Stimulated activated CD8-positive, alpha-beta memory T cell treated with anti-CD3 and anti-CD28 coated beads, Interleukin-7, amount 100 ng/mL, for 48 hours (primary cell): Measurements from ENCODE around the gene FSTL3.
"Not testable (repeated sequence)": the region's sequence is repeated elsewhere in the genome, so short reads cannot be mapped to it uniquely, and the experiment has no call there.

Experiments used
- DNase-seq, 2 donors: peaks; one replicate each; pipeline ENCODE4 v3.0.0-alpha.2; 2020; ENCODE audit warnings: low read depth in 1 of 2; ENCODE audit errors: extremely low read depth in 1 of 2

The FSTL3 gene

GRCh38 chr19:676339-677105, at the start of gene FSTL3:
TSS of gene FSTL3 (plus strand) at chr19:676392. CDS start at chr19:676424, 32 bp downstream.
- DNase-seq = no peak

- DNase-seq = not testable (repeated sequence)
These were observed 49.6 kb upstream of the FSTL3 start for GRCh38 chr19:626566-626965.

GRCh38 chr19:628168-628567, 48.0 kb upstream of the FSTL3 start:
- no peak for DNase-seq

DNA sequence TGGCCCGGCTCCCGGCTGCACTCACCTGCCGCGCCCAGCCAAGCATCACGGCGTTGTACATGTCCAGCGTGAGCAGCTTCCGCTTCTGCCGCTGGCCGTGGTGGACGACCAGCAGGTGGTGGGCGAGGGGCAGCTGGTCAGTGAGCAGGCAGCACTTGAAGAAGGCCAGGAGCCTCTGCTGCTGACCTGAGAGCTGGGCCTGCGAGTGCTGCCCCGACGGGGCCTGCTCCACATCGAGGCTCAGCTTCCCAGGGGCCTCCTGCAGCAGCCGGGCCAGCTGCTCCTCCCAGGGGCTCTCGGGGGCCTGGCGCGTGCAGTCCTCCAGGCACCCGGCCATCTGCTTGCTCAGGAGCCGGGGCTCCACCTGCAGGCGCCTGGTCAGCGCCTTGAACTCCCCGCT, 46.7 kb upstream of the FSTL3 start:
- not testable (repeated sequence) for DNase-seq

GRCh38 chr19:629961-630714, 46.1 kb upstream of the FSTL3 start:
- DNase-seq = no peak

GRCh38 chr19:632579-633067, 43.6 kb upstream of the FSTL3 start:
- peak; percentile 34 to 51 for DNase-seq

GRCh38 chr19:633068-633785, 43.0 kb upstream of the FSTL3 start, which contains the start of gene POLRMT:
TSS of gene POLRMT (minus strand) at chr19:633537. CDS start at chr19:633512, 25 bp downstream.
- DNase-seq = peak; percentile 91 to 95

DNA sequence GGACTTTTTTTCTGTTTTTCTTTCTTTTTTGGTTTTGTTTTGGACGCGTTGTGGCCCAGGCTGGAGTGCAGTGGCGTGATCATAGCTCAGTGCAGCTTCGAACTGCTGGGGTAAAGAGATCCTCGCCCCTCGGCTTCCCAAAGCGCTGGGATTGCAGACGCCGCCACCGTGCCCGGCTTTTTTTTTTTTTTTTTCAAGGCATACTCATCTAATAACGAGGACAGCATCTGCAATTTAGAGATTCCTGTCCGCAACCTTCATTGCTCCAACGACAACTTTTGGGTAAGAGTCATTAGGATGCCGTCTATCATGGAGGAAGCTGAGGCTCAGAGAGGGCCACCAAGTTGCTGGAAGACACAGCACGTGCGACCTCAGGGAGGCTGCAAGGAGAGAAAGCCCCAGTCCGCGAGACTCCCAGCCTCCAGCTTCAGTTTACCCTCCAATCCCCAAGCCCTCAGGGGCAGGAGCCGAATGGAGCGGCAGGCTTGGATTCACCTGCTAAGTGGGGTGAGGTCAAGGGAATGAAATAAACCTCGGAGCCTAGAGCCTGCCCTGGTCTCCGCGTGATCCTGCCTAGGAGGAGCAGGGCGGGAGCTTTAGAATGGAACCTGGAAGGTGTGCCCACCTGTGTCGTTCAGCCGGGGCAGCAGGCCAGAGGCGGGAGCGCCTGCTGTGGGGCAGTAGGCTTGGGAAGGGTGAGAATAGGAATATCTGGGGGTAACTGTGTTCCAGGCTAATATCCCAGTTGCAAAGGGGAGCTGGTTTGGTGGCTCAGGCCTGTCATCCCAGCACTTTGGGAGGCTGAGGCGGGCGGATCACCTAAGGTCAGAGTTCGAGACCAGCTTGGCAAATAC, 42.2 kb upstream of the FSTL3 start:
- DNase-seq = no peak

GRCh38 chr19:634975-635652, 41.1 kb upstream of the FSTL3 start:
- DNase-seq = no peak

DNA sequence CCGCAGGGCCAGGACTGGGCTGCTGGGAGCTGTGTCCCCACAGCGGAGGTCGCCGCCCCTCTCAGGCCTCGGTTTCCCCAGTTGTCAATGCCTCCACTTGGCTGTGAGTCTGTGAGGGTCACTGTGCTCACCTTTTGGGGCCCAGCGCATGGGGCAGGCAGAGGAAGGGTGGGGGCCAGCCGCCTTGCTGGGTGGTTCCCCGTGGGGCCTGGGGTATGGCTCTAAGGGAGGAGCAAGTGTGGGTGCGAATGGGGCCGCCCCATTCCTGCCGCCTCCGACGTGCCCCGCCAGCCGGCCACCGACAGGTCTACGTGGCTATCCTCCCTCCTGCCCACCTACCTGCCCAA, 37.3 kb upstream of the FSTL3 start:
- no peak for DNase-seq

GRCh38 chr19:639253-640160, 36.7 kb upstream of the FSTL3 start, which contains the start of gene FGF22:
TSS of gene FGF22 (plus strand) at chr19:639879. CDS start at chr19:639926, 47 bp downstream.
- DNase-seq = peak; percentile 86 to 91

DNA sequence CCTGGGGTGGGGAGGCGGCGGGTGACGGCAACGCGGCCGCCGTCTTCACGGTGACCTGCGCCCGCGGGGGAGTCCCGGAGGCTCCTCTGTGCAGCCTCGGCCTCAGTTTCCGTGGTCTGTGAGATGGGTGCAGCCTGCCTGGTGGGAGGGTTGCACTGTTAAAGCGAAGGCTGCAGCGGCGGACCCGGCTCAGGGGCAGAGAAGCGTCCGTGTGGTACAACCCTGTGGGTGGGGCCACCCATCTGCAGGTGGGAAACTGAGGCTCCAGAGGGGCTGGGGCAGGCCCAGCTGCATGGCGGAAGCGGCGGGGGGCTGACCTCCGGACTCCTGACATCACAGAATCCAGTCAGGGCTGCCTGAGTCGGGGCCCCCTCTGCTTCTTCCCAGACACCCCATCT, 36.0 kb upstream of the FSTL3 start:
- no peak for DNase-seq

DNA sequence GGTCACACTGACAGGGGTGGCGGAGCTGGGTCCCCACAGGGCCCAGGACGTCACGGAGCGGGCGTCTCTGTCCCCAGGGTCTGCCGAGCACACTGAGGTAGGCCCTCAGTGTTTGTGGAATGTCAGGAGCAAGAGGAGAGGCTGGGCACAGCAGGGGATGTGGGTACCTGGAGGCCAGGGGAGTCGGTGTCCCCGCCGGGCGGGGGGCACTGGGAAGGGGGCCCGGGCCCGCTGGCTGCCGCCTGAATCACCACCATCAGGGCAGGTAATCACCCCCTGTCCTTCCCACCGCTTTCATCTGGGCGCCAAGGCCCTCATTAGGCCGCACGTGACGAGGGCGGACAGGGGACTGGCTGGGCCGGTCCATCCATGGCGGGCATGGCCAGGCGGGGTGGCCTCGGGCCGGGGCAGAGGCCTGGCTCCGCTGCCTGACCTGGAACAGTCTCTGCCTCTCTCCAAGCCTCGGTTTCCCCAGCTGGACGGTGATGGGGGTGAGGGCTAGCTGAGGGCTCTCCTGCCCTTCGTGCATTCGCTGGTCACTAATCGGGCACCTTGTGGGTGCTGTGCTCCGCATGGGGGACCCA, 35.5 kb upstream of the FSTL3 start:
- no peak for DNase-seq

DNA sequence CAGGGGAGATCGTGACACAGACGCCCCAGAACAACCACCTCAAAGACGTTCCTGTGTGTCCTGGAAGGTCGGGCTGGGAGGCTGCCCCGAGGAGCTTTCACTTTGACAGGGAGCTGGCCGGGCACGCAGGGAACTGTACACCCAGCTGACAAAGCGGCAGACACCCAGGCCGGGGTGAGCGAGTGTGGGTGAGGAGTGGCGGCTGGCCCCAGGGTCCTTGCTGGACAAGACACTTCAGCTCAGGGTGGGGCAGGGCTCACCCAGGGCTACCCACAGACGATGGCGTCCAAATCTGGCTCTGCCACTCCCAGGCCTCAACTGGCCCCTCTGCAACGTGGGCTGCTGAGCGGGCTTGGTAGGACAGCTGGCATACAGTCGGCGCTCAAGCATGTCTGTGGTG, 34.5 kb upstream of the FSTL3 start:
- DNase-seq = no peak

- DNase-seq = no peak
These were observed 33.1 kb upstream of the FSTL3 start for GRCh38 chr19:642767-643727.

DNA sequence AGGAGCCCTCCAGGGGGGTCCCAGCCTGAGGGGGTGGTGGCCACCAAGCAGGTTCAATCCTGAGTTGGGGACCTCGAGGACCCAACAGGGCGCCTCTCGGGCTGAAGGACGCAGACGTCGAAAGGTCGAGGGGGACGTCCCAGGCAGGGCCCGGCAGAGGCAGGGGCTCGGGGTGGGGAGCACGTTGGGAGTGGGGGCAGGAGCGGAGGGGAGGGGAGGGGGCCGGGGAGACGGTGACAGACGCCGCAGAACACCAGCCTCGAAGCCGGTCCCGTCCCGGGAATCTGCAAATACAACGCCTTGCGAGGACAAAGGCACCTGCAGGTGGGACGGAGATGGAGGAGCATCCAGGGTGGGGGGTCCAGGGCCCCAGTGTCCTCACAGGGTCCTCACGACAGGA, 32.5 kb upstream of the FSTL3 start:
- no peak for DNase-seq

- DNase-seq = no peak
These were observed 31.8 kb upstream of the FSTL3 start for GRCh38 chr19:644363-644762.
